ENCODE results near the gene WDR33. TPM values are rescaled to one million over a fixed set of nuclear protein-coding genes. Genes with fewer than 3 reads are reported as not detected.
"Not testable (repeated sequence)": the region's sequence is repeated elsewhere in the genome, so short reads cannot be mapped to it uniquely, and the experiment has no call there.

WDR33 gene
- total RNA-seq, 4 donors from 2014 or later: 35.2 to 48.0 (median 36.6) TPM

- Histone ChIP-seq H3K4me1 (peaks cover 0 to 46% (median 2%) of the 10 kb centered on the region in 4 donors), H3K4me3 (no peak overlapping the region), H3K27me3 (no peaks in the 10 kb centered on the region), H3K9me3 (no peaks in the 10 kb centered on the region), H3K27ac (no peak overlapping the region), H3K36me3 (no peaks in the 10 kb centered on the region)
- WGBS, 2 donors (ENCODE audit: low coverage in 1 of 2): 81 to 84% methylated on average over 3 of the region's 3 CpGs
- no peak for TF ChIP-seq CTCF (IDR thresholded peaks at IDR 0.05)
- intact Hi-C loops (cut with DNase I; ENCODE audit: low total_unique reads): no loop called here
- DNase-seq: no peak
- in situ Hi-C loops (cut with MboI; ENCODE audit: low pct_ligation_motif_present in 1 of 4, low pct_unique_long_range_greater_than_20kb in 1 of 4, low sequenced_read_pairs in 3 of 4): no loop called here
Measured at GRCh38 chr2:127799926-127800325, 11.0 kb downstream of the WDR33 start.

- intact Hi-C loops (cut with DNase I; ENCODE audit: low total_unique reads): no loop called here
- H3K27ac ChIP-seq: no peak overlapping the region
- WGBS, 2 donors (ENCODE audit: low coverage in 1 of 2): 75 to 85% methylated on average over 2 of the region's 2 CpGs
- H3K36me3 ChIP-seq: no peaks in the 10 kb centered on the region
- no peak for DNase-seq
- in situ Hi-C loops (cut with MboI; ENCODE audit: low pct_ligation_motif_present in 1 of 4, low pct_unique_long_range_greater_than_20kb in 1 of 4, low sequenced_read_pairs in 3 of 4): no loop called here
- H3K4me3 ChIP-seq: no peak overlapping the region
- no peaks in the 10 kb centered on the region for H3K9me3 ChIP-seq
- TF ChIP-seq POLR2A (IDR thresholded peaks at IDR 0.05) (no peak), POLR2AphosphoS5 (IDR thresholded peaks at IDR 0.05) (no peak), EP300 (IDR thresholded peaks at IDR 0.05; ENCODE audit: low read depth) (no peak), CTCF (IDR thresholded peaks at IDR 0.05) (no peak)
- H3K4me1 ChIP-seq: peaks cover 0 to 45% (median 2%) of the 10 kb centered on the region in 4 donors
- H3K27me3 ChIP-seq: no peaks in the 10 kb centered on the region
Measured at GRCh38 chr2:127796389-127796788, 14.6 kb downstream of the WDR33 start.

GRCh38 chr2:127794901-127795300, 16.1 kb downstream of the WDR33 start:
- H3K27me3 ChIP-seq; H3K9me3 ChIP-seq; in situ Hi-C loops (cut with MboI; ENCODE audit: low pct_ligation_motif_present in 1 of 4, low pct_unique_long_range_greater_than_20kb in 1 of 4, low sequenced_read_pairs in 3 of 4); intact Hi-C loops (cut with DNase I; ENCODE audit: low total_unique reads); DNase-seq; H3K36me3 ChIP-seq; H3K27ac ChIP-seq; H3K4me3 ChIP-seq: not testable (repeated sequence)
- H3K4me1 ChIP-seq: peaks cover 0 to 43% (median 2%) of the 10 kb centered on the region in 4 donors
- 84 to 87% methylated on average over 3 to 6 of the region's 6 CpGs for WGBS, 2 donors (ENCODE audit: low coverage in 1 of 2)

GRCh38 chr2:127792805-127793204, 18.2 kb downstream of the WDR33 start:
- no peak for DNase-seq
- 85 to 89% methylated on average over 4 of the region's 4 CpGs for WGBS, 2 donors (ENCODE audit: low coverage in 1 of 2)
- no peak for TF ChIP-seq CTCF (IDR thresholded peaks at IDR 0.05)
- no peak for TF ChIP-seq POLR2AphosphoS5 (IDR thresholded peaks at IDR 0.05)
- TF ChIP-seq EP300 (IDR thresholded peaks at IDR 0.05; ENCODE audit: low read depth): no peak
- TF ChIP-seq POLR2A (IDR thresholded peaks at IDR 0.05): no peak
- in situ Hi-C loops (cut with MboI; ENCODE audit: low pct_ligation_motif_present in 1 of 4, low pct_unique_long_range_greater_than_20kb in 1 of 4, low sequenced_read_pairs in 3 of 4) (no loop called here), intact Hi-C loops (cut with DNase I; ENCODE audit: low total_unique reads) (no loop called here)
- no peaks in the 10 kb centered on the region for H3K27me3 ChIP-seq
- no peaks in the 10 kb centered on the region for H3K36me3 ChIP-seq
- no peak overlapping the region for H3K27ac ChIP-seq
- H3K4me1 ChIP-seq: peaks cover 0 to 27% (median 0%) of the 10 kb centered on the region in 4 donors
- no peaks in the 10 kb centered on the region for H3K9me3 ChIP-seq
- no peak overlapping the region for H3K4me3 ChIP-seq

GRCh38 chr2:127790694-127791529, 20.1 kb downstream of the WDR33 start:
- Histone ChIP-seq H3K4me1 (peaks cover 0 to 19% (median 0%) of the 10 kb centered on the region in 4 donors), H3K36me3 (no peaks in the 10 kb centered on the region), H3K4me3 (no peak overlapping the region), H3K27me3 (no peaks in the 10 kb centered on the region), H3K27ac (no peak overlapping the region), H3K9me3 (no peaks in the 10 kb centered on the region)
- TF ChIP-seq CTCF (IDR thresholded peaks at IDR 0.05) (no peak), POLR2AphosphoS5 (IDR thresholded peaks at IDR 0.05) (no peak), POLR2A (IDR thresholded peaks at IDR 0.05) (no peak), EP300 (IDR thresholded peaks at IDR 0.05; ENCODE audit: low read depth) (no peak)
- DNase-seq: no peak
- in situ Hi-C loops (cut with MboI; ENCODE audit: low pct_ligation_motif_present in 1 of 4, low pct_unique_long_range_greater_than_20kb in 1 of 4, low sequenced_read_pairs in 3 of 4): no loop called here
- 89 to 90% methylated on average over 7 to 8 of the region's 8 CpGs for whole genome bisulfite sequencing, 2 donors (ENCODE audit: low coverage in 1 of 2)
- intact Hi-C loops (cut with DNase I; ENCODE audit: low total_unique reads): no loop called here
